Upper lobe of right lung (tissue), 1 donor: ENCODE measurements around the gene CNIH1. TPM values are rescaled to one million over a fixed set of nuclear protein-coding genes. Genes with fewer than 3 reads are reported as not detected.
"Not testable (repeated sequence)": the region's sequence is repeated elsewhere in the genome, so short reads cannot be mapped to it uniquely, and the experiment has no call there.

Experiments used
- ATAC-seq: fragments of 200-7000 bp; cut with Tn5 transposase; one replicate; pipeline ENCODE4 v1.9.1; 2020; ENCODE audit warnings: mild to moderate bottlenecking, moderate library complexity
- DNase-seq: peaks from one replicate; pipeline ENCODE4 v3.0.0-alpha.2; 2020
- H3K27ac ChIP-seq: fragments of 200-600 bp; one replicate; pipeline ENCODE4 v1.8.0; 2022
- H3K27me3 ChIP-seq: fragments of 200-600 bp; one replicate; pipeline ENCODE4 v1.8.0; 2022; ENCODE audit warnings: mild to moderate bottlenecking
- H3K36me3 ChIP-seq: fragments of 200-600 bp; one replicate; pipeline ENCODE4 v1.8.0; 2022
- H3K4me1 ChIP-seq: fragments of 200-600 bp; one replicate; pipeline ENCODE4 v1.8.0; 2022
- H3K4me3 ChIP-seq: fragments of 200-600 bp; one replicate; pipeline ENCODE4 v1.8.0; 2022; ENCODE audit warnings: mild to moderate bottlenecking
- H3K9me3 ChIP-seq: fragments of 200-600 bp; one replicate; pipeline ENCODE4 v1.8.0; 2022
- intact Hi-C: fragments of 100-400 bp; cut with DNase I; formaldehyde crosslinking; loops from one replicate; pipeline ENCODE4 v1.11.0; 2022
- total RNA-seq: library from RNA; stranded (reverse); fragmentation: NEBNext Ultra II Directional; extraction: Animal tissue kit (Norgen Biotek cat#: 25700); gene quantifications from one replicate; pipeline ENCODE4 v1.2.1, GENCODE V29; 2021
- TF ChIP-seq, protein P1 (sequence below): fragments of 200-600 bp; IDR thresholded peaks from one replicate; pipeline ENCODE4 v1.8.0; 2022; ENCODE audit warnings: antibody characterized with exemption
- donor health status: DM: no; HTN: yes; CAD: no; lungs with severe emphysema.

Gene CNIH1
- total RNA-seq, 1 donor from 2014 or later = 94.0 TPM

DNA sequence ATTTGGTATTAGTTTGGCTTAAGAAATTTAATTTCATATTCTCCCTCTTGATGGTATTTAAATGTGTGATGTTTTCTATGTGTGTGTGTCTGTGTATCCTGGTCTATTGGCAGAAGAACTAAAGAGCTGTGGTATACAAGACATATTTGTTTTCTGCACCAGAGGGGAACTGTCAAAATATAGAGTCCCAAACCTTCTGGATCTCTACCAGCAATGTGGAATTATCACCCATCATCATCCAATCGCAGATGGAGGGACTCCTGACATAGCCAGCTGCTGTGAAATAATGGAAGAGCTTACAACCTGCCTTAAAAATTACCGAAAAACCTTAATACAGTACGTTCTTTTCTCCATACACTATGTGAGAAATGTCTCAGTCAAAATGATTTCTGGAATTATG, 29.8 kb downstream of the CNIH1 start:
- Histone ChIP-seq H3K36me3 (no peaks in the 10 kb centered on the region), H3K27me3 (no peaks in the 10 kb centered on the region), H3K27ac (no peak overlapping the region), H3K9me3 (no peaks in the 10 kb centered on the region), H3K4me3 (no peak overlapping the region), H3K4me1 (no peaks in the 10 kb centered on the region)
- DNase-seq = no peak
- intact Hi-C loops = no loop called here
- TF ChIP-seq, protein P1, sequence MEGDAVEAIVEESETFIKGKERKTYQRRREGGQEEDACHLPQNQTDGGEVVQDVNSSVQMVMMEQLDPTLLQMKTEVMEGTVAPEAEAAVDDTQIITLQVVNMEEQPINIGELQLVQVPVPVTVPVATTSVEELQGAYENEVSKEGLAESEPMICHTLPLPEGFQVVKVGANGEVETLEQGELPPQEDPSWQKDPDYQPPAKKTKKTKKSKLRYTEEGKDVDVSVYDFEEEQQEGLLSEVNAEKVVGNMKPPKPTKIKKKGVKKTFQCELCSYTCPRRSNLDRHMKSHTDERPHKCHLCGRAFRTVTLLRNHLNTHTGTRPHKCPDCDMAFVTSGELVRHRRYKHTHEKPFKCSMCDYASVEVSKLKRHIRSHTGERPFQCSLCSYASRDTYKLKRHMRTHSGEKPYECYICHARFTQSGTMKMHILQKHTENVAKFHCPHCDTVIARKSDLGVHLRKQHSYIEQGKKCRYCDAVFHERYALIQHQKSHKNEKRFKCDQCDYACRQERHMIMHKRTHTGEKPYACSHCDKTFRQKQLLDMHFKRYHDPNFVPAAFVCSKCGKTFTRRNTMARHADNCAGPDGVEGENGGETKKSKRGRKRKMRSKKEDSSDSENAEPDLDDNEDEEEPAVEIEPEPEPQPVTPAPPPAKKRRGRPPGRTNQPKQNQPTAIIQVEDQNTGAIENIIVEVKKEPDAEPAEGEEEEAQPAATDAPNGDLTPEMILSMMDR = no peak
- no peak for ATAC-seq

DNA sequence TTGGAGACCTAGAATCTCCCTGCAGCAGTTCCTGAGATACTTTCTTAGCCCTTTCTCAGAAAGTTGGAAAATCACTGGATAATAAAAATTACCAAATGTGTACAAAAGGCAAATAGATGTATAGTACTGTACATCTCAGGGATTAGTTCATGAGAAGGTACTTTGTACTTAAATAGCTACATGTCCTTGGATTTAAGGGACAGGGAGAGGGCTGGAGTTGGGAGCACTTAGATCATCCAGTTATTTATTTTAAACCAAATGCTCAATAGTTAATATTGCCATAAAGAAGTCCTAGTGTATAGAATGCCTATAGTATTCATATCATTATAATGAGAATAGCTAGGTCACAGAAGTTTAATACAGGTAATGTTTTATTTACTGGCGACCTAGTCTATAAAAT, 31.0 kb downstream of the CNIH1 start:
- no peak overlapping the region for H3K27ac ChIP-seq
- H3K4me3 ChIP-seq = no peak overlapping the region
- H3K9me3 ChIP-seq = no peaks in the 10 kb centered on the region
- ATAC-seq (no peak), DNase-seq (no peak)
- intact Hi-C loops = no loop called here
- no peaks in the 10 kb centered on the region for H3K4me1 ChIP-seq
- H3K36me3 ChIP-seq = no peaks in the 10 kb centered on the region
- no peaks in the 10 kb centered on the region for H3K27me3 ChIP-seq
- TF ChIP-seq, protein P1 = no peak

DNA sequence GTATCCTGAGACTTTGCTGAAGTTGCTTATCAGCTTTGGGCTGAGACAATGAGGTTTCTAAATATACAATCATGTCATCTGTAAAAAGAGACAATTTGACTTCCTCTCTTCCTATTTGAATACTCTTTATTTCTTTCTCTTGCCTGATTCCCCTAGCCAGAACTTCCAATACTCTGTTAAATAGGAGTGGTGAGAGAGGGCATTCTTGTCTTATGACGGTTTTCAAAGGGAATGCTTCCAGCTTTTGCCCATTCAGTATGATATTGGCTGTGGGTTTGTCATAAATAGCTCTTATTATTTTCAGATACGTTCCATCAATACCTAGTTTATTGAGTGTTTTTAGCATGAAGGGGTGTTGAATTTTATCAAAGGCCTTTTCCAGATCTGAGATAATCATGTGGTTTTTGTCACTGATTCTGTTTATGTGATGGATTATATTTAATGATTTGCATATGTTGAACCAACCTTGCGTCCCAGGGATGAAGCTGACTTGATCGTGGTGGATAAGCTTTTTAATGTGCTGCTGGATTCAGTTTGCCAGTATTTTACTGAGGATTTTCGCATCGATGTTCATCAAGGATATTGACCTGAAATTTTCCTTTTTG, 37.7 kb downstream of the CNIH1 start:
- H3K36me3 ChIP-seq, H3K4me1 ChIP-seq, H3K27me3 ChIP-seq, H3K9me3 ChIP-seq, DNase-seq, H3K4me3 ChIP-seq, H3K27ac ChIP-seq, ATAC-seq, intact Hi-C loops: not testable (repeated sequence)

DNA sequence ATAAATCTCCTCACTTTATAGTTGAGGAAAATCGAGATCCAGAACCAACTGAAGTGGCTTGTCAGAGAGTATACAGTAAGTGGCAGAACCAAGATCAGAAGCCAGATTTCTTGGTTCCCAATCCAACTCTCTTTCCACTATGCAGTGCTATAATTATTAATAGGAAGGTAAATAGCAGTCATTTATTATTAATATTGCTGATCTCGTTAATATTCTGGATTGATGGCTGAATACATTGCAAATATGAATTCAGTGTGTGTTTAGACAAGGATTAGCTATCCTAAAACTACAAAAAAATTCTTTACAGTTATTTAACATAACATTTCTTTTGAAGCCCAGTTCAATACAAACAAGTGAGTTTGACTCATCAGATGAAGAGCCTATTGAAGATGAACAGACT, 41.6 kb downstream of the CNIH1 start:
- H3K9me3 ChIP-seq = no peaks in the 10 kb centered on the region
- no peak overlapping the region for H3K4me3 ChIP-seq
- no peaks in the 10 kb centered on the region for H3K36me3 ChIP-seq
- H3K4me1 ChIP-seq = peaks cover 6% of the 10 kb centered on the region
- no peaks in the 10 kb centered on the region for H3K27me3 ChIP-seq
- ATAC-seq (no peak), DNase-seq (no peak)
- no peak overlapping the region for H3K27ac ChIP-seq
- TF ChIP-seq, protein P1 = no peak
- intact Hi-C loops = no loop called here

DNA sequence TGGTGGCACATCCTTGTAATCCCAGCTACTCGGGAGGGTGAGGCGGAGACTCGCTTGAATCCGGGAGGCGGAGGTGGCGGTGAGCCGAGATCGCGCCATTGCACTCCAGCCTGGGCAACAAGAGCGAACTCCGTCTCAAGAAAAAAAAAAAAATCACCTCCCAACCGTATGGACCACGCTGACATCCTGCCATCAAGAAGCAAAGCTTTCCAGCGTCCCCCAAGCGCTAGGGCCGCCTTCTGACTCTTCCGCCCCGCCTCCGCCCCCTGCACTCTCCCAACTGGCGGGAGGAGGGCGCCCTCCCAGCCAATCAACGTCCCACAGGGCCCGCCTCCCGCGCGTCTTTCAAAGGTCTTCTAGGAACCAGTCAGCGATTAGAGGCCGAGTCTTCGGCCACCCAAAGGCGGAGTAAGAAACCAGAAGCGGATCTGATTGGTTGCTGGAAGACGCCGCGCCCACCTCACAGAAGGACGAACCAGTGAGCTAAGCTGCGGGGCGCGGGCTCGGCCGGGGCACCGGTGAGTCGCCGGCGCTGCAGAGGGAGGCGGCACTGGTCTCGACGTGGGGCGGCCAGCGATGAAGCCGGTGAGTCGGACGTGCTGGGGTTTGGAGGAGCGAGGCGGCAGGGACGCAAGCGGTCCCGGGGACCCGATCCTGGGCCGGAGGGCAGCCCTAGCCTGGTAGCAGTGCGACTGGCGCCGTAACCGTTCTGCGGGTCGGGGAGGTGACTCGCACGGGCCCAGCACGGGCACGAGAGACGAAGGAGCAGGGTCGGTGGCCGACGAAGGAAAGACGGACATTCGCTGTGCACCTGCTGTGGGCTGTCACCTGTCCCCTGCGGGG, 44.5 kb downstream of the CNIH1 start, which contains the start of gene CDKN3:
TSS of gene CDKN3 (plus strand) at position 515 of the 843 bp plus-strand sequence. CDS start at position 577, 62 bp downstream.
- TF ChIP-seq, protein P1 = peak; percentile 62
- Histone ChIP-seq H3K4me1 (peaks cover 6% of the 10 kb centered on the region), H3K4me3 (peak within 1 kb of the TSS; percentile 84), H3K27ac (peak within 1 kb of the TSS; percentile 30), H3K27me3 (no peaks in the 10 kb centered on the region), H3K36me3 (no peaks in the 10 kb centered on the region), H3K9me3 (no peaks in the 10 kb centered on the region)
- ATAC-seq (peak; percentile 99), DNase-seq (peak; percentile 98)
- intact Hi-C loops = no loop called here

DNA sequence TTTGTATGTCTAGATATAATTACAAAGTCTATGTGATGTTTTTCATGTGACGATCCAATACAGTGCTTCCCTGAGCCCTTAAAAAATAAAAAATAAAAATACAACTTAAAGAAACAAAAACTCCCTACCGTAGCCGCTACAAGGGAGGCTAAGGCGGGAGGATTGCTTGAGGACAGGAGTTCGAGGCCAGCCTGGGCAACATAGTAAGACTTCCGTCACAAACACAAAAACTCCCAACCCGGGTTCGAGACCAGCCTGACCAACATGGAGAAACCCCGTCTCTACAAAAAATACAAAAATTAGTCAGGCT, 45.0 kb downstream of the CNIH1 start:
- ATAC-seq = no peak
- TF ChIP-seq, protein P1 = no peak
- Histone ChIP-seq H3K4me3 (peak overlapping the region; percentile 84), H3K9me3 (no peaks in the 10 kb centered on the region), H3K36me3 (no peaks in the 10 kb centered on the region), H3K4me1 (peaks cover 6% of the 10 kb centered on the region), H3K27ac (no peak overlapping the region), H3K27me3 (no peaks in the 10 kb centered on the region)
- DNase-seq = no peak
- intact Hi-C loops = no loop called here
